Stimulated activated CD4-positive, alpha-beta T cell treated with anti-CD3 and anti-CD28 coated beads, TNF-alpha, amount 100 ng/mL, for 4 hours (primary cell): ENCODE data around the gene IFTAP.
"Not testable (repeated sequence)": the region's sequence is repeated elsewhere in the genome, so short reads cannot be mapped to it uniquely, and the experiment has no call there.

Experiments
- DNase-seq, 3 experiments: peaks; one replicate each; pipeline ENCODE4 v3.0.0-alpha.2; 2020; ENCODE audit warnings: low read depth in 3 of 3

Gene IFTAP

GRCh38 chr11:36594316-36594989 is at the start of gene IFTAP:
TSS of gene IFTAP (plus strand) at chr11:36594502. CDS start at chr11:36610104, 15,602 bp downstream.
- no peak for DNase-seq

- no peak for DNase-seq
These were observed 43.8 kb upstream of the IFTAP start for GRCh38 chr11:36550385-36551115.

GRCh38 chr11:36557390-36557789 is 36.9 kb upstream of the IFTAP start:
- DNase-seq: not testable (repeated sequence)

GRCh38 chr11:36557991-36558390 is 36.3 kb upstream of the IFTAP start:
- DNase-seq: no peak

GRCh38 chr11:36558571-36559413 is 35.5 kb upstream of the IFTAP start:
- no peak for DNase-seq

GRCh38 chr11:36564376-36565030 is 29.8 kb upstream of the IFTAP start:
- peak in 2 of 3 experiments; percentile 2 to 5 for DNase-seq

GRCh38 chr11:36565031-36565610 is 29.2 kb upstream of the IFTAP start:
- DNase-seq: no peak

- no peak for DNase-seq
These were observed 27.8 kb upstream of the IFTAP start for GRCh38 chr11:36566407-36567053.

GRCh38 chr11:36567694-36568093 is 26.6 kb upstream of the IFTAP start, which contains the start of gene RAG1:
TSS of gene RAG1 (plus strand) at chr11:36568007. CDS start at chr11:36573305, 5,298 bp downstream.
- DNase-seq: no peak

GRCh38 chr11:36569095-36569494 is 25.2 kb upstream of the IFTAP start:
- DNase-seq: no peak

- DNase-seq: no peak
These were observed 19.8 kb upstream of the IFTAP start for GRCh38 chr11:36574486-36574885.

- no peak for DNase-seq
These were observed 16.9 kb upstream of the IFTAP start for GRCh38 chr11:36577373-36577772.

- no peak for DNase-seq
These were observed 16.4 kb upstream of the IFTAP start for GRCh38 chr11:36577859-36578258.

- no peak for DNase-seq
These were observed 15.8 kb upstream of the IFTAP start for GRCh38 chr11:36578458-36578857.

GRCh38 chr11:36581536-36581935 is 12.8 kb upstream of the IFTAP start:
- no peak for DNase-seq

GRCh38 chr11:36583667-36584066 is 10.6 kb upstream of the IFTAP start:
- DNase-seq: no peak

GRCh38 chr11:36586543-36586942 is 7.8 kb upstream of the IFTAP start:
- no peak for DNase-seq

- DNase-seq: no peak
These were observed 6.2 kb upstream of the IFTAP start for GRCh38 chr11:36588099-36588498.

GRCh38 chr11:36590513-36590912 is 3.8 kb upstream of the IFTAP start:
- DNase-seq: no peak

GRCh38 chr11:36591433-36591832 is 2.9 kb upstream of the IFTAP start:
- DNase-seq: no peak

GRCh38 chr11:36596880-36597279 is 2.6 kb downstream of the IFTAP start:
- DNase-seq: no peak
